Measurements from ENCODE around the gene TRIM6.

DNA sequence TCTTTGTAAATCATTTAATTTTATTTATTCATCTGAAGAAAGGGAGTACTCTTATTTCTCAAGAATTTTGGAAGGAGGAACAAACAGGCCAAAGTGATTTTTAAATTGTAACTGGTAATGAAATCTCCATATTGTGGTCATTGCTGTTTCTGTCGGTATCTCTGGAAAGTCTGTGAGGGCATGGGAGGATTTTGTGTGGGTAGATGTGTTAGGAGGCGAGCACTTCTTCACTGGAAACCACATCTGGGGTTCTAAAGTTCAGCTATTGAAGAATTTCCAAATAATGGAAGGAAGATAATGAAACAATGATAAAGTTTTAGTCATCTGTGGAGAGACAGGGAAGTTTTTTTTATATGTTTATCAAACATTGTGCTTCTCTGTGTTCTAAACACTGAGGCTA lies 35.0 kb downstream of the TRIM6 start:
- TF ChIP-seq, protein P1, sequence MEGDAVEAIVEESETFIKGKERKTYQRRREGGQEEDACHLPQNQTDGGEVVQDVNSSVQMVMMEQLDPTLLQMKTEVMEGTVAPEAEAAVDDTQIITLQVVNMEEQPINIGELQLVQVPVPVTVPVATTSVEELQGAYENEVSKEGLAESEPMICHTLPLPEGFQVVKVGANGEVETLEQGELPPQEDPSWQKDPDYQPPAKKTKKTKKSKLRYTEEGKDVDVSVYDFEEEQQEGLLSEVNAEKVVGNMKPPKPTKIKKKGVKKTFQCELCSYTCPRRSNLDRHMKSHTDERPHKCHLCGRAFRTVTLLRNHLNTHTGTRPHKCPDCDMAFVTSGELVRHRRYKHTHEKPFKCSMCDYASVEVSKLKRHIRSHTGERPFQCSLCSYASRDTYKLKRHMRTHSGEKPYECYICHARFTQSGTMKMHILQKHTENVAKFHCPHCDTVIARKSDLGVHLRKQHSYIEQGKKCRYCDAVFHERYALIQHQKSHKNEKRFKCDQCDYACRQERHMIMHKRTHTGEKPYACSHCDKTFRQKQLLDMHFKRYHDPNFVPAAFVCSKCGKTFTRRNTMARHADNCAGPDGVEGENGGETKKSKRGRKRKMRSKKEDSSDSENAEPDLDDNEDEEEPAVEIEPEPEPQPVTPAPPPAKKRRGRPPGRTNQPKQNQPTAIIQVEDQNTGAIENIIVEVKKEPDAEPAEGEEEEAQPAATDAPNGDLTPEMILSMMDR (IDR thresholded peaks at IDR 0.05) = no peak
- TF ChIP-seq POLR2A (IDR thresholded peaks at IDR 0.05) (no peak), POLR2AphosphoS5 (IDR thresholded peaks at IDR 0.05) (no peak), EP300 (IDR thresholded peaks at IDR 0.05) (no peak)

All from stomach (tissue), 4 donors.